ENCODE results near the gene CCT5.
"Not testable (repeated sequence)": the region's sequence is repeated elsewhere in the genome, so short reads cannot be mapped to it uniquely, and the experiment has no call there.

Gene CCT5

DNA sequence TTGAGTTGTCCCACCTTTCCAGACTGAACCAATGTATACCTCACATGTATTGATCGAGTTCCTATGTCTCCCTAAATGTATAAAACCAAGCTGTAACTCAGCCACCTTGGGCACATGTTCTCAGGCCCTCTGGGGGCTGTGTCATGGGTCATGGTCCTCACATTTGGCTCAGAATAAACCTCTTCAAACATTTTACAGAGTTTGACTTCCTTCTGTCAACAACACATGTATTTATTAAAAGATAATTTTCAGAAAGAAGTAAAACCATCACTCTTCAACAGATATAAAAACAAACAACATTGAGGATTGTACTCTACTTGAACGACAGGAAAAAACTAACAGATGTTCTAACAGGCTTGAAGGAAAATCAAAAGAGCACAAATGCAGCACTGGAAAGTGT lies 53.1 kb downstream of the CCT5 start:
- FAIRE-seq = no peak

DNA sequence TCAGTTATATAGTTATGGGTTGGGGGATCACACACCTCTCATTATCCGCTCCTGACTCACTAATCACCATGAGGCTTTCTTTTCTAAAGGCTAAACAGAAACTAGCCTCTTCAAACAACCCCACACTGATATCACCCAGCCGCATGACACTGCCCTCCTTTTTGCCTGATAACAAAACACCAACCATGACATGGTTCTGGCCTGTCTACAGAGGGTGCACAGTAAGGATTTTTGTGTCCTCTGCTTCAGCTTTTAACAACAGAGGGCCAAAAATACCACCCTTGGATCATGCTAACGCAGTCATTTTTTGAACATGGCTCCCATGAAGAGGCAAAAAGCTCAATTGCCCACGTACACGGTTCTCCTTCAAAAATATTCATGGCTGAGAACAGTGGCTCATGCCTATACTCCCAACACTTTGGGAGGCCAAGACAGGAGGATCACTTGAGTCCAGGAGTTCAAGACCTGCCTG lies 53.7 kb downstream of the CCT5 start:
- no peak for FAIRE-seq

DNA sequence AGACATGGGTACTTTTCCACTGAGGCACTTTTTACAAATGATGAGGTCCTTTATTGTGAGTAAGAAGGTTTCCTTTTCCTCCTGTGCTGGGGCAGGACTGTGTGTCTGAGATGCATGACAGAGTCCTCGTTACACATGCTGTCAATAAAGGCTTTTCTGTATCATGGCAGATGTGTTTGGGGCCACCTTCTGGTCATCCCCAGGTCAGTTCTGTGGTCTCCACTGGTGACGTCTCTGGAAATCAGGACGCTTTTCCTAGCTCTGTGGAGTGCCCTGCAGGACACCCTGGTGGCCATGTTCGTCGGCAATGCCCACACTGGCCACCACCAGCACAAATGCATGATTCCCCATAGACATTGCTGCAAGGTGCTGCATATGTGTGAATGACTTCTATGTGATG lies 54.9 kb downstream of the CCT5 start:
- no peak for FAIRE-seq

DNA sequence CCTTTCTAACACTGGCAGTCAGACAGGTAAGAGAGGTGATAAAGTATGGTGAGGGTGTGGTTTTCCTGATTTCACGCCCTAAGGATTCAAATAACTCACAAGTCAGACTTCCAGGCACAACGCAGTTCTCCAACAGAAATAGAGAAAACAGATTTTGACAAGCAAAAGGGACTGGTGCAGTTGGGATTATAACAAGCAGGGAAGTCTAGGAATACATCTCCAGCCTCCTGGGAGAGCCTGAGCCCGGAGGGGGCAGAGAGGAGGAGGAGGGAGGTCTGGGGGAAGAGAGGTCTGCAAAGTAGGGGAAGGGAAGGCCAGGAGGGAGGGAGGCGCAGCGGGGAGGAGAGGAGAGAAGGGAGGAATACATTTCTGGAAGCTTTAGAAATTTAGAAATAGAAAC lies 56.0 kb downstream of the CCT5 start:
- no peak for FAIRE-seq

DNA sequence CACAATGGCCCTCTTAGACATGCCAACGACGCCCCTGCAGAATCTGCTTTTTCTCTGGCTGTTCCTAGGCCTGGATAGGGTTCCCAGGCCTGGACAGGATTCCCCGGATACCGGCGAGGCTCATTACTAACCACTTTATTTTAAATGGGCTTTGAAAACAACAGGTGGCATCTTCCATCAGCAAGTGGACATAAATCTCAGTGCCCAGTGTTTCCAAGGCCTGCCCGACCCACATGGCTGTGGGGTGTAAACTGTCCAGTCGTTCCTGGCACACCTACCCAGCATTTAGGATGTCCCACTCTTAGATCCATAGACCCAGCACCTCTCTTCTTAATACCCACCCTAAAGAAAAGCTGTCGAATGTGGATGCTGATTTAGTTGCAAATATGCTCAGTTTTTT lies 56.7 kb downstream of the CCT5 start:
- FAIRE-seq = no peak

DNA sequence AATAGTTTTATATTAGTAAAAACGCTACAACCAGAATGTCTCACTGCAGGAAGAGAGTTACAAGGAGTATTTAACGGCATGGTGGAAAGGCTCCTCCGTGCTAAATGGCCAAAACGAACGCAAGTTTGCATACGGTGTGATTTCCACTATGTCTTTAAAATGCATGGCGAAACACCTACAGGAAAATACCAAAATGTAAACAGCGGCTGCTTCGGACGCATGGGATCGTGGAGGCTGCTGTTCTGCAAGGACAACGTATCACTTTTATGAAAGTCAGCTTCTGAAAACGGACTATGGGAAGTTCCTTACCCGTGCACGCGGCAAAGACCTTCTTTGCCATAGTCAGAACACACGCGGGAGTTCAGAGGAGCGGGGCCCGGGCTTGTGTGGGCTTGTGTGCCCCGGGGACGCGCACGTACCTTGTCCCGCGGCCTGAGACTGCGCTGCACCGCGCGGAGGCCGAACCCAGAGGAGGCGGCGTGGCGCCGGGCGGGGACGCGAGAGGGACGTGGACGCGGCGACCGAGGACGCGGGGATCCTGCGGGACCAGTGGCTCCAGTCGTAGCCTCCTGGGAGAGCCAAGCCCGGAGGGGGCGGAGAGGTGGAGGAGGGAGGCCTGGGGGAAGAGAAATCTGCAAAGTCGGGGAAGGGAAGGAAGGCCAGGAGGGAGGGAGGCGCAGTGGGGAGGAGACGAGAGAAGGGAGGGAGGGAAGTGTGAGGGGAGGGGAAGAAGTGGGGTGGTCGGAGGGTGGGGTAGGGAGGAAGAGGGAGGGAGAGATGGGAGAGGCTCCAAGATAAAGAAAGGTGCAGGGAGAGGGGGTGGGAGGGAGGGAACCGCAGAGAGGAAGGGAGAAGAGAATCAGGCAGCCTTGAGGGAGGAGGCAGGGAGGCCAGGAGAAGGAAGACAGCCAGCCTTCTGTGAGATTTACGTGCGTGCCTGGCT lies 57.4 kb downstream of the CCT5 start, which contains the start of gene CMBL:
Gene CMBL (minus strand): TSS at position 697 of the 943 bp plus-strand sequence. CDS start 17,140 bp downstream, outside the sequence.
- no peak for FAIRE-seq

DNA sequence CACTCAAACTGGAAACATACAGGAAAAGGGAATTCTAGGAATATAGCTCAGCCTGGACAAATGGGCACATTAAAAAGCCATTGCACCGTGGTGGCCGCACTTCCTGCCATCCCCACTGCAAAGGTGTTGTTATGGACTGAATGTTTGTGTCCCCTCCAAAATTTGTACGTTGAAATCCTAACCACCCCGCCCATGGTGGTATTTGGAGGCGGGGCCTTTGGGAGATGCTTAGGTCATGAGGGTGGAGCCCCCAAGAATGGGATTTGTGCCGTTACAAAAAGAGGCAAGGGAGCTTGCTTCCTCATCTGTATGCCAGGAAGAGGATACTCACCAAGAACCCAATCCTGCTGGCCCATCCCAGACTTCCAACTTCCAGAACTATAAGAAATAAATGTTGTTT lies 58.8 kb downstream of the CCT5 start:
- FAIRE-seq = no peak

DNA sequence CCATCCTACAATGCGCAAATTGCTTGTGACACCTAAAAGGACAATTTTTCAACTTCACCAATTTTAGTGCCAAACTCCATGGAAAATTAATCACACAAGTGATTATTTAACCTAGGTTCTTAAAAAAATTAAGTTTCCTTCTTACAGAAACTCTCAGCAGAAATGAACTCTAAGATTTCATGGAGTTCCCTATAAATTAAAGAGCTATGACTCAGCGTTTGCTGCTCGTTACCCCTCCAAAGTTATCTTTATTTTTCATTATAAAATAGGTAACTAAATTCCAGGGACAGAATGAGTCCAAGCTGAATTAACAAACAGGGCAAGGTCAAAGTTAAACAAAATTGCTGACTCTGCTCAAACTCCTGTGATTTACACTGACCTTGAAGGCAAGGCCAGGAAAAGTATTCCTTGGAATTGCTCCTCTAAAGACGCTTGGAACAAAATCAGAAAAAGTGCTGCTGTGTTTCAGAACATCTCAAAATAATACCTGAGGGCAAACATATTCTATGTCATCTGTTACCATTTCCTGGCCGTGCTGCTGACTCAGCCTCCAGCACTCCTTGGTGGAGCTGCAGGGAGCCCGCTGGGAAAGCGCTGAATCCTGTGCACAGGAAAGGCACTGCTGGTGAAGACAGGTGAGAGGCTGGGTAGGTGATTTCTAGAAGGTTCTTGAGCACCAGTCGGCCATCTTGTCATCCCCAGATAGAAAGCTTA lies 60.1 kb downstream of the CCT5 start:
- FAIRE-seq = no peak

DNA sequence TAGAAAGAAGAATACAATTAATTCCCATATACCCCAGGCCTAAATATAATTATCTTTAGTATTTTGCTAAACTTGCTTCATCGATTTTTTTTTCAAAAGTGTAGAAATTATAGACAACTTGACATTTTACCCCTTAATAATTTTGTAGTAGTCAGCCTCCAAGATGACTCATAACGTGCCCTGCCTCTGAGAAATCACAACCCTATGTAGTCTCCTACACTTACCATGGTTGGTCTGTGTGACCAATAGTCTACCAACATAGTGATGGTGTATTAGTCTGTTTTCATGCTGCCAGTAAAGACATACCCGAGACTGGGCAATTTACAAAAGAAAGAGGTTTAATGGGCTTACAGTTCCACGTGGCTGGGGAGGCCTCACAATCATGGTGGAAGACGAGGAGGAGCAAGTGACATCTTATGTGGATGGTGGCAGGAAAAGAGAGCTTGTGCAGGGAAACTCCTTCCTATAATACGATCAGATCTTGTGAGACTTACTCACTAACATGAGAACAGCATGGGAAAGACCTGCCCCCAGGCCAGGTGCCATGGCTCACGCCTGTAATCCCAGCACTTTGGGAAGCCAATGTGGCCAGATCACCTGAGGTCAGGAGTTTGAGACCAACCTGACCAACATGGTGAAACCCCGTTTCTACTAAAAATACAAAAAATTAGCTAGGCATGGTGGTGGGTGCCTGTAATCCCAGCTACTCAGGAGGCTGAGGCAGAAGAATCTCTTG lies 60.9 kb downstream of the CCT5 start:
- not testable (repeated sequence) for FAIRE-seq

DNA sequence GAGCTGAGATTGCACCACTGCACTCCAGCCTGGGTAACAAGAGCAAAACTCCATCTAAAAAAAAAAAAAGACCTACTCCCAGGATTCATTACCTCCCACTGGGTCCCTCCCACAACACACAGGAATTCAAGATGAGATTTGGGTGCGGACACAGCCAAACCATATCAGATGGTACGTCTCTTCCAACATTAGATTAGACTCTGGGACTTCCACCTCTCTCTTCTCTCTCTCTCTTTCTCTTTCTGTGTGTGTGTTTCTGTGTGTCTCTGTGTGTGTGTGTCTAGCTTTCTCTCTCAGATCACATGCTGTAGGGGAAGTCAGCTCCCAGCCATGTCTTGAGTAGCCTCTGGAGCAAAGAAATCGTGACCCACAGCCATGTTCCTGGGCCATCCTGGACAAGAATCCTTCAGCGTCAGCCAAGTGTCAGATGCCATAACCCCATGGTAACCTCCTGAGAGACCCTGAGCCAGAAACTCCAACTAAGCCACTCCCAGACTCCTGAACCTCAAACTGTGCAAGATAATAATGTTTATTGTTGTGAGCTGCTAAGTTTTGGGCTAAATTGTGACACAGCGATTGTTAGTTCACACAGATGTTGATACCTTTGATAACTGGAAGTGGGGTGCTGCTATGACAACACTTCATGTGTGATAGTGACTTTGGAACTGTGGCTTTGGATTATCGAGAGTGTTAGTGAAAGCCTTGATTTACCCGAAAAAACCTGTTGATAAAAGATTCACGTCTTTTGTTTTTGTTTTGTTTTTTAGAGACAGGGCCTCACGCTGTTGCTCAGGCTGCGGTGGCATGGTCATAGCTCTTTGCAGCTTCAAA lies 61.7 kb downstream of the CCT5 start:
- no peak for FAIRE-seq

DNA sequence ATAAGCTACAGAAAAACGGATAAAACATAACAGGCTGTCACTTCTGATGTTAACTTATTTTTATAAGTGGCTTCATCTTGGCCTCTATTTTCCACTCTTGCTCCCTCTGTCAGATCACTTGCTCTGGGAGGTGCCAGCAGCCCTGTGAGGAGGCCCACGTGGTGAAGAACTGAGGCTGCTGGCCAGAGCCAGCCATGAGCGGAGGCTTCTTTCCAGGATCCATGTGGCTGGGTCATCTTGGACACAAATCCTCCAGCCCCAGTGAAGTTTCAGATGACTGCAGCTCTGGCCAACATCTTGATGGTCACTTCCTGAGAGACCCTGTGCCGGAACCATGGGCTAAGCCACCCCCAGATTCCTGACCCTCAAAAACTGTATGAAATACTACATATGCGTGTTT lies 65.1 kb downstream of the CCT5 start:
- FAIRE-seq = no peak

Data from colon (tissue), 2 donors.